ENCODE measurements around the gene CEP104. TPM values are rescaled to one million over a fixed set of nuclear protein-coding genes. Genes with fewer than 3 reads are reported as not detected.

CEP104 gene
- total RNA-seq, 4 donors from 2014 or later, result 18.7 to 24.4 (median 19.8) TPM

GRCh38 chr1:3836421-3836820 is 20.6 kb downstream of the CEP104 start:
- Histone ChIP-seq H3K4me1 (no peaks in the 10 kb centered on the region), H3K4me3 (no peak overlapping the region), H3K27me3 (no peaks in the 10 kb centered on the region), H3K27ac (no peak overlapping the region), H3K36me3 (peaks cover 7 to 100% (median 27%) of the 10 kb centered on the region in 3 donors), H3K9me3 (peaks cover 0 to 13% (median 0%) of the 10 kb centered on the region in 3 donors)
- intact Hi-C loops (cut with DNase I), result no loop called here
- no peak for DNase-seq
- WGBS, 2 donors, result 96% methylated on average over 10 to 11 of the region's 11 CpGs
- TF ChIP-seq POLR2A (IDR thresholded peaks at IDR 0.05) (no peak), CTCF (IDR thresholded peaks at IDR 0.05) (no peak)

- intact Hi-C loops (cut with DNase I), result no loop called here
- peaks cover 0 to 13% (median 0%) of the 10 kb centered on the region in 3 donors for H3K9me3 ChIP-seq
- peaks cover 7 to 100% (median 27%) of the 10 kb centered on the region in 3 donors for H3K36me3 ChIP-seq
- no peak overlapping the region for H3K27ac ChIP-seq
- DNase-seq, result no peak
- H3K4me3 ChIP-seq, result no peak overlapping the region
- no peaks in the 10 kb centered on the region for H3K27me3 ChIP-seq
- 95 to 97% methylated on average over 10 of the region's 10 CpGs for WGBS, 2 donors
- TF ChIP-seq POLR2A (IDR thresholded peaks at IDR 0.05), result no peak
- H3K4me1 ChIP-seq, result no peaks in the 10 kb centered on the region
Measured at GRCh38 chr1:3834701-3835100, 22.3 kb downstream of the CEP104 start.

GRCh38 chr1:3831689-3832088 is 25.3 kb downstream of the CEP104 start:
- intact Hi-C loops (cut with DNase I), result no loop called here
- Histone ChIP-seq H3K36me3 (peaks cover 2 to 100% (median 16%) of the 10 kb centered on the region in 3 donors), H3K9me3 (no peaks in the 10 kb centered on the region), H3K4me3 (no peak overlapping the region), H3K27ac (no peak overlapping the region), H3K4me1 (no peaks in the 10 kb centered on the region), H3K27me3 (no peaks in the 10 kb centered on the region)
- no peak for DNase-seq
- no peak for TF ChIP-seq CTCF (IDR thresholded peaks at IDR 0.05)
- TF ChIP-seq POLR2A (IDR thresholded peaks at IDR 0.05), result no peak
- WGBS, 2 donors, result 78 to 87% methylated on average over 6 of the region's 6 CpGs

GRCh38 chr1:3828391-3828790 is 28.6 kb downstream of the CEP104 start:
- peaks cover 12 to 100% (median 23%) of the 10 kb centered on the region in 3 donors for H3K36me3 ChIP-seq
- DNase-seq, result no peak
- H3K9me3 ChIP-seq, result no peaks in the 10 kb centered on the region
- no peak overlapping the region for H3K4me3 ChIP-seq
- intact Hi-C loops (cut with DNase I), result no loop called here
- no peak for TF ChIP-seq POLR2A (IDR thresholded peaks at IDR 0.05)
- no peak for TF ChIP-seq CTCF (IDR thresholded peaks at IDR 0.05)
- no peaks in the 10 kb centered on the region for H3K27me3 ChIP-seq
- no peak overlapping the region for H3K27ac ChIP-seq
- WGBS, 2 donors, result 93 to 98% methylated on average over 8 of the region's 8 CpGs
- H3K4me1 ChIP-seq, result no peaks in the 10 kb centered on the region

GRCh38 chr1:3827813-3828307 is 29.2 kb downstream of the CEP104 start:
- intact Hi-C loops (cut with DNase I), result no loop called here
- Histone ChIP-seq H3K4me1 (no peaks in the 10 kb centered on the region), H3K36me3 (peaks cover 12 to 100% (median 23%) of the 10 kb centered on the region in 3 donors), H3K27me3 (no peaks in the 10 kb centered on the region), H3K9me3 (no peaks in the 10 kb centered on the region), H3K4me3 (no peak overlapping the region), H3K27ac (no peak overlapping the region)
- TF ChIP-seq CTCF (IDR thresholded peaks at IDR 0.05) (no peak), POLR2A (IDR thresholded peaks at IDR 0.05) (no peak)
- DNase-seq, result no peak
- WGBS, 2 donors, result 85 to 88% methylated on average over 4 to 6 of the region's 14 CpGs

- Histone ChIP-seq H3K36me3 (peaks cover 22 to 100% (median 28%) of the 10 kb centered on the region in 3 donors), H3K4me1 (no peaks in the 10 kb centered on the region), H3K27me3 (no peaks in the 10 kb centered on the region), H3K27ac (no peak overlapping the region), H3K9me3 (no peaks in the 10 kb centered on the region), H3K4me3 (no peak overlapping the region)
- TF ChIP-seq POLR2A (IDR thresholded peaks at IDR 0.05) (no peak), CTCF (IDR thresholded peaks at IDR 0.05) (no peak)
- no peak for DNase-seq
- intact Hi-C loops (cut with DNase I), result no loop called here
- WGBS, 2 donors, result 82 to 85% methylated on average over 13 to 15 of the region's 15 CpGs
Measured at GRCh38 chr1:3825356-3825755, 31.7 kb downstream of the CEP104 start.
